SK-N-SH (cell line): ENCODE measurements around the gene SDHA.

Experiments
- CHD2 ChIP-seq: fragments of 150-350 bp; IDR thresholded peaks from 2 replicates; pipeline ENCODE4 v1.6.1; 2018; ENCODE audit warnings: low read length; ENCODE audit not compliant: partially characterized antibody
- EP300 ChIP-seq, 2 experiments: IDR thresholded peaks; 2 replicates each; pipeline versions ENCODE4 v1.4.0 to v1.6.1; 2012; ENCODE audit warnings: borderline replicate concordance in 1 of 2, low read depth in 1 of 2, low read length in 1 of 2
- EZH2phosphoT487 ChIP-seq: fragments of 200-600 bp; sonication (generic); IDR thresholded peaks from 2 replicates; pipeline ENCODE4 v1.6.1; 2017; ENCODE audit warnings: low read depth, mixed run types, mild to moderate bottlenecking, antibody characterized with exemption, moderate library complexity, borderline replicate concordance
- FOSL2 ChIP-seq: IDR thresholded peaks from 2 replicates; pipeline ENCODE4 v1.4.0; 2012; ENCODE audit warnings: low read depth, mild to moderate bottlenecking, moderate library complexity, borderline replicate concordance
- GABPA ChIP-seq: IDR thresholded peaks from 2 replicates; pipeline ENCODE4 v1.4.0; 2012; ENCODE audit warnings: low read depth, mild to moderate bottlenecking
- JUND ChIP-seq: IDR thresholded peaks from 2 replicates; pipeline ENCODE4 v1.4.0; 2012
- POLR2AphosphoS5 ChIP-seq: IDR thresholded peaks from 2 replicates; pipeline ENCODE4 v1.6.1; 2012; ENCODE audit warnings: low read depth, low read length
- TF ChIP-seq, protein P1 (sequence below): fragments of 200-600 bp; sonication (generic); IDR thresholded peaks from 2 replicates; pipeline ENCODE4 v1.6.1; 2017; ENCODE audit warnings: antibody characterized with exemption, mild to moderate bottlenecking, moderate library complexity
- TF ChIP-seq, protein P2 (sequence below): IDR thresholded peaks from 2 replicates; pipeline ENCODE4 v1.4.0; 2012; ENCODE audit warnings: low read depth, borderline replicate concordance

DNA sequence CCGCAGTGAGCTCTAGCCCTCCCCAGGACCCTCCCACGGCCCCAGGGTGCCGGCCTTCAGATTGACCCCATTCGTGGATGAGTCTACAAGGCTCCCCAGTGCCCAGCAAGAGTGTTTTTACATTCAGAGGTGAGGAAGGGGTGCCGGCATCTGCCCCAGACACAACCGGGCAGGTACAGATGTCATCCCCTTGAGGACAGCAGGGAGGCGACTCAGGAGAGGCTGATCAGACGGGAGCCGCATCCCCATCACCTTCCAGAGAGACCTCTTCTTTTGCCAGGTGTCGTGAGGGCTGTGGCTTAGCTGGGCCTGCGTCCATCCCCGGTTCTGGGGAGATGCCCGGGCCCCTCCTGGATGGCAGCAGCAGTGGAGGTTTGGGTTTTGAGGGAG lies 31.1 kb upstream of the SDHA start:
- TF ChIP-seq EZH2phosphoT487: no peak
- TF ChIP-seq, protein P1, sequence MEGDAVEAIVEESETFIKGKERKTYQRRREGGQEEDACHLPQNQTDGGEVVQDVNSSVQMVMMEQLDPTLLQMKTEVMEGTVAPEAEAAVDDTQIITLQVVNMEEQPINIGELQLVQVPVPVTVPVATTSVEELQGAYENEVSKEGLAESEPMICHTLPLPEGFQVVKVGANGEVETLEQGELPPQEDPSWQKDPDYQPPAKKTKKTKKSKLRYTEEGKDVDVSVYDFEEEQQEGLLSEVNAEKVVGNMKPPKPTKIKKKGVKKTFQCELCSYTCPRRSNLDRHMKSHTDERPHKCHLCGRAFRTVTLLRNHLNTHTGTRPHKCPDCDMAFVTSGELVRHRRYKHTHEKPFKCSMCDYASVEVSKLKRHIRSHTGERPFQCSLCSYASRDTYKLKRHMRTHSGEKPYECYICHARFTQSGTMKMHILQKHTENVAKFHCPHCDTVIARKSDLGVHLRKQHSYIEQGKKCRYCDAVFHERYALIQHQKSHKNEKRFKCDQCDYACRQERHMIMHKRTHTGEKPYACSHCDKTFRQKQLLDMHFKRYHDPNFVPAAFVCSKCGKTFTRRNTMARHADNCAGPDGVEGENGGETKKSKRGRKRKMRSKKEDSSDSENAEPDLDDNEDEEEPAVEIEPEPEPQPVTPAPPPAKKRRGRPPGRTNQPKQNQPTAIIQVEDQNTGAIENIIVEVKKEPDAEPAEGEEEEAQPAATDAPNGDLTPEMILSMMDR: no peak
- TF ChIP-seq GABPA: no peak
- TF ChIP-seq EP300 (IDR thresholded peaks at IDR 0.05; ENCODE audit: borderline replicate concordance in 1 of 2, low read depth in 1 of 2, low read length in 1 of 2): no peak
- TF ChIP-seq, protein P2, sequence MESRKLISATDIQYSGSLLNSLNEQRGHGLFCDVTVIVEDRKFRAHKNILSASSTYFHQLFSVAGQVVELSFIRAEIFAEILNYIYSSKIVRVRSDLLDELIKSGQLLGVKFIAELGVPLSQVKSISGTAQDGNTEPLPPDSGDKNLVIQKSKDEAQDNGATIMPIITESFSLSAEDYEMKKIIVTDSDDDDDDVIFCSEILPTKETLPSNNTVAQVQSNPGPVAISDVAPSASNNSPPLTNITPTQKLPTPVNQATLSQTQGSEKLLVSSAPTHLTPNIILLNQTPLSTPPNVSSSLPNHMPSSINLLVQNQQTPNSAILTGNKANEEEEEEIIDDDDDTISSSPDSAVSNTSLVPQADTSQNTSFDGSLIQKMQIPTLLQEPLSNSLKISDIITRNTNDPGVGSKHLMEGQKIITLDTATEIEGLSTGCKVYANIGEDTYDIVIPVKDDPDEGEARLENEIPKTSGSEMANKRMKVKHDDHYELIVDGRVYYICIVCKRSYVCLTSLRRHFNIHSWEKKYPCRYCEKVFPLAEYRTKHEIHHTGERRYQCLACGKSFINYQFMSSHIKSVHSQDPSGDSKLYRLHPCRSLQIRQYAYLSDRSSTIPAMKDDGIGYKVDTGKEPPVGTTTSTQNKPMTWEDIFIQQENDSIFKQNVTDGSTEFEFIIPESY: no peak
- TF ChIP-seq CHD2: no peak
- TF ChIP-seq FOSL2: no peak
- TF ChIP-seq JUND: no peak
- no peak for TF ChIP-seq POLR2AphosphoS5
